ENCODE measurements around the gene LMAN1.

Gene LMAN1, protein sequence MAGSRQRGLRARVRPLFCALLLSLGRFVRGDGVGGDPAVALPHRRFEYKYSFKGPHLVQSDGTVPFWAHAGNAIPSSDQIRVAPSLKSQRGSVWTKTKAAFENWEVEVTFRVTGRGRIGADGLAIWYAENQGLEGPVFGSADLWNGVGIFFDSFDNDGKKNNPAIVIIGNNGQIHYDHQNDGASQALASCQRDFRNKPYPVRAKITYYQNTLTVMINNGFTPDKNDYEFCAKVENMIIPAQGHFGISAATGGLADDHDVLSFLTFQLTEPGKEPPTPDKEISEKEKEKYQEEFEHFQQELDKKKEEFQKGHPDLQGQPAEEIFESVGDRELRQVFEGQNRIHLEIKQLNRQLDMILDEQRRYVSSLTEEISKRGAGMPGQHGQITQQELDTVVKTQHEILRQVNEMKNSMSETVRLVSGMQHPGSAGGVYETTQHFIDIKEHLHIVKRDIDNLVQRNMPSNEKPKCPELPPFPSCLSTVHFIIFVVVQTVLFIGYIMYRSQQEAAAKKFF

DNA sequence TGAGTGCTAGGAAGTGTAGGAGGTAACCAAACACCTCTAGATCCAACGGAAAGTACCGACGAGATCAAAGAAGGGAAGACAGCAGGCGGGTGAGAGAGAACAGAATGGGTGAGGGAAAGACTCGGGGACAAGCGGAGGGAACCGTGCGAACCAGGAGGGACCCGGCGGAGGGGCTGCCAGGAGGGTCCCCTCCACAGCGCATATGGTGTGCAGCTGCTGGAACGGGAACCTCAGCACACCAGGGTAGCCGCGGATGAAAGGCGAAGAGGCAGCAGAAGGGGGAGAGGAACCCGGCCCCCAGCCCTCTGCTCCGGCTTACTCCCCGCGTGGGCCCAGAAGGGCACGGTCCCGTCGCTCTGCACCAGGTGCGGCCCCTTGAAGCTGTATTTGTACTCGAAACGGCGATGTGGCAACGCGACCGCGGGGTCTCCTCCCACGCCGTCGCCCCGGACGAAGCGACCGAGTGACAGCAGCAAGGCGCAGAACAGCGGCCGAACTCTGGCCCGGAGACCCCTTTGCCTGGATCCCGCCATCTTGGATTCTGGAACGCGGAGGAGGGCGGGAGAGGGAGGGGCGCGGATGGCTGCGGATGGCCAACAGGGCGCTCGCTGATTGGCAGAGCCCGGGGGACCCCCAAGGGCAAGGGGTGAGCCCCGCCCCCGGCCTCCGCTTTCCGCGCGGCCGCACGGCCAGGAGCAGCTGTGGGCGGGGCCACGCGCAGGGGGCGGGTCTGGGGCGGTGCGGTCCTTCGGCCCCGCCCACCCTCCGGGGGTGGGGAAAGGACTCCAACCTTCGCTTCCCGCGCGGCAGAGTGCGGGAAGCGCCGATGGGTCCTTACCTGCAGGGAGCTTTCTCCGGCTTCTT lies at the start of gene LMAN1:
TSS of gene LMAN1 (minus strand) at position 554 of the 864 bp plus-strand sequence. CDS start at position 533, 21 bp downstream.
- DNase-seq (ENCODE audit: low spot score): peak; percentile 82

- DNase-seq (ENCODE audit: low spot score): peak; percentile 37
These were observed 43.5 kb upstream of the LMAN1 start for GRCh38 chr18:59402432-59403090.

- DNase-seq (ENCODE audit: low spot score): no peak
These were observed 41.3 kb upstream of the LMAN1 start for GRCh38 chr18:59400407-59400806.

DNA sequence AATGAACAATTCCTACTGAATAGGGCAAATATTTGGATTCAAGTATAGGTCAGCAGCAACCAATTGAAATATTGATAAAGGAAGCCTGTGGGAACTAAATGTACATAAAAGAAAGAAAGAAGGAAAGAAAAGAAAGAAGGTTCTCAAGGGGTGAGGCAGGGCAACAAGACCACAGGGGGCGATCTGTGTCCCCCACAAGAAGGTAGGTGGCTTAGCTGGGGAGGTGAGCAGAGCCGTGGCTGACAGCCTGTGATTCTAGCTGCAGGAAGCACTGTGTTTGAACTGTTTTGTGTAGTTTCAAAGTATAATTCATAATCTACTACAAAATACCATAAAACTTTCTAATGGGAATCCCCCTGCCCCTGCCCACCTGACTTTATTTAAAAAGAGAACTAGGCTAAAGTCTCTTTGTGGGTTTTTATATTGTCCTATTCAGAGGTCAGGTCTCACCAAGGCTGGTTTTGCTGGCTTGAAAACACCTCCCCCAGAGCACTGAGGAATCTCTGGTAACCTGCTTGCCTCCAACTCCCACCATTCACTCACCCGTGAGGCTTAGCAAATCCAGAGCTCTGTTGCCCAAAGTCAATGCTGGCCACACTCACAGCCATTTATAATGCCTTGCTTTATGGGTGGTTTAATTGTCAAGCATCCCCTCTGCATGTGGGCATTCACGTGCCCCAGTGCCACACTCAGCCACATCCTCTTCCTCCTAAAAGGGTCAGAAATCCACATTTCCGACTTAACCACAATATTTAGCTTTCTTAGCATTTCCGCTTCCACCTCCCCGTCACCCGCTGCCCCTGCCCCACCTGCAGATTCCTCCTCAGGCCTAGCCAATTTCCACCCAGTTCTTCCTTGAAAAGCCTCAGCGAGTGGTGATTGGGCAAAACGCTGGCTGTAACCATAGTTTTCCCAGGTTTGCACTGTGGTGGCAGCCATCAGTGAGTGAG lies 36.4 kb upstream of the LMAN1 start:
- DNase-seq (ENCODE audit: low spot score): no peak

DNA sequence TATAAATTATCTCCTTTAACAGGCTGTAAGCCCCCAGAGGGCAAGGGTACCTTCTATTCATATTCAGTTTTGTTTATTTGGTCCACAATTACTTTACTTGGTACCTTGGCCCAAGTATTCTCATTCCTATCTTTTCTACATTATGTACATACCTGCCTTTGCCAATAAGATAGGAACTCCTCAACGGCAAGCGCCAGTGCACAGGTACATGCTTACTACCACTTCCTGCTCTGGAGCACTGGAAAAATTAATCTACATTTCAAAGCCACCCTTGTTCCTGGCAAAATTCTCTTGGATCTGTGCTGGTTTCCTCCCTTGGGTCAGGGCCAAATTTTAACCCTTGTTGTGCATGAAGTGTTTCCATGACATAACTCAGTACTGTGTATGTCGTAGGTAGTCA lies 34.3 kb upstream of the LMAN1 start:
- DNase-seq (ENCODE audit: low spot score): no peak

DNA sequence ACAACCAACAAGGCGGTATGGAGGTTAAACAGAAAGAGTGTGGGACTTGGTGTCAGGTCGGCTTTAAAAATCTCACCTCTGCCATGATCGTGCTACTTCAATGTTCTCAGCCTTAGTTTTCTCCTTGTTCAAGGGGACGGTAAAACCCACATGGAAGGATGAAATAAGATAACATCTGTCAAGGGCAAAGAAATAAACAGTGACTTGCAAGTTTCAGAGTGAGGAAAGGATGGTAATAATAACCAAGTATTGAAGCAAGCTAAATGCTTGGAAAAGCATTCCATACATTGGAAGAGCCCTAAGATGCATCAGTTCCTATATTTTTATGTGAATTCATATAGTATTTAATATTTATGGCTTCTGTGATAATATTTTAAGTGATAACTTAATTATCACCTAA lies 29.8 kb upstream of the LMAN1 start:
- DNase-seq (ENCODE audit: low spot score): no peak

- no peak for DNase-seq (ENCODE audit: low spot score)
These were observed 28.9 kb upstream of the LMAN1 start for GRCh38 chr18:59387687-59388565.

GRCh38 chr18:59386909-59387686 lies 28.0 kb upstream of the LMAN1 start:
- DNase-seq (ENCODE audit: low spot score): no peak

DNA sequence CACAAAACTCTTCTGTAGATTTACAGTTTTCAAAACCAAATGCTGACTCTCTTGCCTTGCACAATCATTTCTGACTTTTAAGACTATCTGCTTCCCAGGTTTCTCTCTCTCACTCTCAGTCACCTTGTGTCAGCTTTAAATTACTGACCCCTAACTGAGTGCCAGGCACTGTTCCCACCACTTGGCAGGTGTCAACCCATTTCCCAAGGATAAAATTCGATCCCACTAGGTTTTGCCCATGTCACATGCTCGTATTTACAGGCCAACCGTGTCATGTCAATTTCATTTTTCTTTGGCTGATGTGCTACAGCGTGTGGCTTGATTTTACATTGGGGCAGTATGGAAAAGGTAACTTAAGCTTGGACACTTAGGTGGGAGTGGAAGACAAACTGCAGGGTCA lies 26.1 kb upstream of the LMAN1 start:
- no peak for DNase-seq (ENCODE audit: low spot score)

GRCh38 chr18:59383851-59384250 lies 24.8 kb upstream of the LMAN1 start:
- no peak for DNase-seq (ENCODE audit: low spot score)

DNA sequence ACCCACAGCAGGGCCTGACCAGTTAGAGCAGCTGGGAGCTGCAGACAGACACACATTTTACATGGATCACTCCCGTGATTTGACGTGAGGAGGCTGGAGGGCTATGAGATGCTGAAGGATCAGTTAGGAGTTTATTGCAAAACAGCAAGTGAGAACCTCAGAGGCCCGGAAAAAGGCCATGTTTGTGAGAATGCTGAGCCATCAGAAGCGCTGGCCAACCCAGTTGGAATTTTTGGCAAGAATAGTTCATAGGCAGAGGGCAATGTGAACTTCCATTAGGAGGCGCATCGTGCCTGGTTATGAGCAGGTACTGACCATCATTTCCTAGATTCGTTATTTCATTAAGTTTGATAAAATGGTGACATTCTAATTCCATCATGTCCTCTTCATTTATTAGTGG lies 23.3 kb upstream of the LMAN1 start:
- DNase-seq (ENCODE audit: low spot score): no peak

GRCh38 chr18:59381949-59382348 lies 22.9 kb upstream of the LMAN1 start:
- no peak for DNase-seq (ENCODE audit: low spot score)

DNA sequence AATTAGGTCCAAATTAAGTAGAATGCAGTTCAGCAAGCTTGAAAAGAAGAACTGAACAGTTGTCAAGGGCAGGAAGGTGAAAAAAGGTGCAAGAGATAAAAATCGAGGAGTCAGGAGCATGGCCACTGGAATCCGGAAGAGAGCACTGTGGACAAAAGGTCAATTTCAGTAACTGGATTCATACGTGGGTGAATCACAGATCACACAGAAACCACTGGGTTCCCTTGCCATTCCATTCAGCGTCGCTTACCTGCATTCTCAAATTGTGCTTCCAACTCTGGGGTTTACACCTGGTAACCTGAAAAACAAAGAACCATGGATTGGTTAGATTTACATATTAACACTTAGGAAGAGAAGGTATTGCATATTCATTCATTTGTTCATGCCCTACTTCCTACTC lies 21.6 kb upstream of the LMAN1 start:
- DNase-seq (ENCODE audit: low spot score): no peak

- DNase-seq (ENCODE audit: low spot score): no peak
These were observed 20.9 kb upstream of the LMAN1 start for GRCh38 chr18:59379772-59380522.

DNA sequence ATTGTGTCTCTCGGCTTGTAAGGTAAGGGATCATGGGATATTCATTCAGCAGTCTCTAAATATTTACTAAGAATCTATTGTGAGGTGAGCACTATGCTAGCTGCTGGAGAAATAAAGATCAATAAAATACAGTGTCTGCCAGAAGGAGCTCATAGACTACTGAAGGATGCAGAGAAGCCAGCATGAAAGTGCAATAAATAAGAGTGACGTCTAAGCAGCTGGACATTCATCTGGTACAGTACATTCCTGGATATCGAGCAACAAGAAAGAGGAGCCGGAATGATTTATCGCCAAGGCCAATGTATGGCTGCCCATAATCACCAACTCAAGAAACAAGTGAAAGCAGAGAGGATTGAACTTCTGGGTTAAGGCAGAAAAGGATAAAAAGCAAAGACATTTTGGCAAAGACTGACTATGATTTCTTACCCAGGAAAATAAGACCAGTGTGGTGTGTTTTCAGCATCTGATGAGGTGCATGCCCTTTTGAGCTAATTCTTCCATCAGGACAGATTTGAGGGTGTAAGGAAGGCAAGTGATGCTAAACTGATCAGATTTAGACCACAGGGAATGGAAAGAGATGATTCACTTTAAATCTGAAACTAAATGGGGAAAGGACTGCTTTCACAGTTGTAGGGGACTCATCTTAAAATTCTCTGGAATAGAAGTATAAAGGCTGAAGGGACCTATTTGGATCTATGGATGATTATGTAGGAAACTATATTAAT lies 18.7 kb upstream of the LMAN1 start:
- no peak for DNase-seq (ENCODE audit: low spot score)

DNA sequence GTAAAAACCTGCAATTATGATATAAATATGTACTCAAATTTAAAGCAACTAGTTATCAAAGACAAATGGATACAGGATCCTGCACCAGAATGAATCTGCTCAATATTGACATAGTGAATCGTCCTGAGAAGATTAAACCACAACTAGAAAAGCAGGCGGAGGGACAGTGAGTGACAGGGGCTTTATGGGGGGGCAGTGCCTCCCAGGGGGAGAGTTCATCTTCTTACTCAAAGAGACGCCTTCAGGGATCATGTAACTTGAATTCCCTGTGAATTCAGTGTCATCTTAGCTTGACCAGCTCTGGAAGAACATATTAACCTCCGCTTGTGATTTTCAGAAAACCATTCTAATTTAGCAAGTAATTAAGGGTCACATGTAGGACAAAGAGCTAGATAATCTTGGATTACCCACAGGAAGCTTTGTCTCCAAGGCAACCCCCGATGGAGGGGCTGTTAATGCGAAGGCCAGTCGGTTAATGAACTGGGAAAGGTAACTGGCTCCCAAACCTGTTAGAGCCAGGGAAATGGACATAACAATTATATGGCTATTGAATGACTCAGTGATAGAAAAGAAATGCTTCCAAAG lies 17.4 kb upstream of the LMAN1 start:
- DNase-seq (ENCODE audit: low spot score): no peak

DNA sequence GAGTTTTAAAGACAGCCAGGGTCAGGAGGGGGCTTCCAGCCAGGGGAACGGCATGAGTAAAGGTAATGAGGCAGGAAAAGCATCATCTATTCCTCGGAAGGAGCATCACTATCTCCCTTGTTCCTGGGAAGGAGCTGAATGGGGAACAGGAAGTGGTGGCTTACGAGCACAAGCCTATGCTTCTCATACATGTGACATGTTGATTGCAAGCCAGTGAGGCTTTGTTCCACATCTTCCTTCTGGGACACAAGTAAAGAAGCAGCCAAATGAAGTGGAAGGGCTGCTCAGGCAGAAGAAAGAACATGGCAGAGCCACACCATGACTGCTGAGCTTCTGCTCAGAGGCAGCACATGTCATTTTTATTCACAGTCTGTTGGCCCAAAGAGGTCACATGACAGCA lies 15.1 kb upstream of the LMAN1 start:
- no peak for DNase-seq (ENCODE audit: low spot score)

- DNase-seq (ENCODE audit: low spot score): no peak
These were observed 13.9 kb upstream of the LMAN1 start for GRCh38 chr18:59372975-59373374.

Data from hematopoietic multipotent progenitor cell treated with erythropoietin and hydrocortisone succinate and interleukin-3 and kit ligand, for 15 days (in vitro differentiated cells).